Activated CD4-positive, alpha-beta T cell treated with anti-CD3 and anti-CD28 coated beads, Interleukin-2, amount 50 U/mL, for 24 hours (primary cell): Measurements from ENCODE around the gene SYNE1.
"Not testable (repeated sequence)": the region's sequence is repeated elsewhere in the genome, so short reads cannot be mapped to it uniquely, and the experiment has no call there.

Experiments
- DNase-seq, 2 donors: peaks; one replicate each; pipeline ENCODE4 v3.0.0-alpha.2; 2020; ENCODE audit warnings: low read depth in 1 of 2, low spot score in 1 of 2

Gene SYNE1

GRCh38 chr6:152112491-152113261 lies 524.5 kb downstream of the SYNE1 start:
- DNase-seq = no peak

- no peak for DNase-seq
Observed at GRCh38 chr6:152110886-152111820, 526.0 kb downstream of the SYNE1 start.

GRCh38 chr6:152107973-152108372 lies 529.2 kb downstream of the SYNE1 start:
- no peak for DNase-seq

GRCh38 chr6:152100183-152100618 lies 537.0 kb downstream of the SYNE1 start:
- DNase-seq = no peak

- DNase-seq = no peak
Observed at GRCh38 chr6:152099446-152100182, 537.5 kb downstream of the SYNE1 start.

- DNase-seq = no peak
Observed at GRCh38 chr6:152098683-152099082, 538.5 kb downstream of the SYNE1 start.

GRCh38 chr6:152096863-152097496 lies 540.2 kb downstream of the SYNE1 start:
- DNase-seq = no peak

GRCh38 chr6:152094992-152095592 lies 542.1 kb downstream of the SYNE1 start:
- no peak for DNase-seq

- DNase-seq = no peak
Observed at GRCh38 chr6:152094276-152094675, 542.9 kb downstream of the SYNE1 start.

GRCh38 chr6:152093711-152094110 lies 543.5 kb downstream of the SYNE1 start:
- no peak for DNase-seq

GRCh38 chr6:152091851-152092341 lies 545.3 kb downstream of the SYNE1 start:
- no peak for DNase-seq

GRCh38 chr6:152091201-152091600 lies 546.0 kb downstream of the SYNE1 start:
- no peak for DNase-seq

GRCh38 chr6:152089992-152090391 lies 547.2 kb downstream of the SYNE1 start:
- DNase-seq = no peak

GRCh38 chr6:152087701-152088100 lies 549.5 kb downstream of the SYNE1 start:
- no peak for DNase-seq

- no peak for DNase-seq
Observed at GRCh38 chr6:152087096-152087495, 550.1 kb downstream of the SYNE1 start.

GRCh38 chr6:152086223-152086873 lies 550.8 kb downstream of the SYNE1 start:
- DNase-seq = no peak

GRCh38 chr6:152085451-152085921 lies 551.7 kb downstream of the SYNE1 start:
- no peak for DNase-seq

GRCh38 chr6:152078804-152079203 lies 558.4 kb downstream of the SYNE1 start:
- DNase-seq = no peak

GRCh38 chr6:152078001-152078400 lies 559.2 kb downstream of the SYNE1 start:
- DNase-seq = no peak

- not testable (repeated sequence) for DNase-seq
Observed at GRCh38 chr6:152076242-152076641, 560.9 kb downstream of the SYNE1 start.
